ENCODE results near the gene MTMR4.
"Not testable (repeated sequence)": the region's sequence is repeated elsewhere in the genome, so short reads cannot be mapped to it uniquely, and the experiment has no call there.

MTMR4 gene

DNA sequence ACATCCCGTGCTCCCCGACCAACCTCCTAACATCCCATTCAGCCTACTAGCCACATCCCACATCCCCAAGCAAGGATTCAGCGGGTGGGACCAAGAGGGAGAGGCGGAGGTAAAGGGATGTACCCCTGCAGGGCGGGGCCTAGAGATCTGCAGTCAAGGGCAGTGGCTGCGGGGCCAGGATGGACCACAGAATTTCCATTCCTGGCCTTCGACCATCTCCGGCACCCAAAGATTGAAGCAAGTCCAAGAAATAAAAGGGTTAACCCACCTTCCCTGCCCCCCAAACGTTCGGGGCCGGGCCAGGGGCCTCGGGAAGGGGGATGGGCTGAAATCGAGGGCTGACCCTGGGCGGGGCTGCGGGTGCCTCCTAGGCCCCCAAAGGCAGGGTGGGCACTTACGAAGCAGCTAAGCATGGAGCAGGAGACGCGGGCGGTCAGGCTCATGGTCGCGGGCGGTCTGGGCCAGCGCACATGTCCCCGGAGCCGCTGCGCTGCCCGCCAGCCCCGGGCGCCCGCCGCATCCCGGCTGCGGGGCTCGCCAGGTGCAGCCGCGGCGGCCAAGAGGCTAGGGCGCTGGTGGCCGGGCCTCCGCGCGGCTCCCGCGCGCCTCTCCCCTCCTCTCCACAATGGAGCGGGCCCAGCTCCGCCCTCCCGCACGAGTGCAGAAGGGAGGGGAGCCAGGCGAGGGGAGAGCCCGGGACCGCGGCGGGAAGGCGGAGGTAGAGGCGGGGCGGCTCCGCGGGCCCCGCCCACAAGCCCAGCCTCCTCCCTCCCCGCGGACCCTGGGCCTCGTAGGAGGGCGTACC lies at the start of gene MTMR4:
Gene MTMR4, minus strand, starts transcription at position 674 of the 805 bp plus-strand sequence. Its CDS starts 231 bp downstream, at position 443.
- peak within 1 kb of the TSS; percentile 77 for H3K4me3 ChIP-seq (ENCODE audit: low read depth, low read length)
- POLR2A ChIA-PET, result interaction anchor here (1.2 kb wide), 1 partner anchor 117 kb away, joined by 9 read pairs; no protein-coding TSS in a partner anchor
- CTCF ChIA-PET, result interaction anchor here (0.9 to 1.6 kb wide), 4 partner anchors 10 to 197 kb away, joined by 3 to 8 read pairs (median 4); no protein-coding TSS in a partner anchor
- no peak for TF ChIP-seq CTCF (IDR thresholded peaks at IDR 0.05; ENCODE audit: insufficient read depth, low read length, missing control alignments)
- no peak for DNase-seq (ENCODE audit: low read depth, low spot score)

- POLR2A ChIA-PET, result no interaction called here
- no peak overlapping the region for H3K4me3 ChIP-seq (ENCODE audit: low read depth, low read length)
- DNase-seq (ENCODE audit: low read depth, low spot score), result no peak
- CTCF ChIA-PET, result interaction anchor here (2.0 kb wide), 1 partner anchor 17 kb away, joined by 7 read pairs; no protein-coding TSS in a partner anchor
- TF ChIP-seq CTCF (IDR thresholded peaks at IDR 0.05; ENCODE audit: insufficient read depth, low read length, missing control alignments), result no peak
Measured at GRCh38 chr17:58560511-58560910, 46.1 kb upstream of the MTMR4 start.

DNA sequence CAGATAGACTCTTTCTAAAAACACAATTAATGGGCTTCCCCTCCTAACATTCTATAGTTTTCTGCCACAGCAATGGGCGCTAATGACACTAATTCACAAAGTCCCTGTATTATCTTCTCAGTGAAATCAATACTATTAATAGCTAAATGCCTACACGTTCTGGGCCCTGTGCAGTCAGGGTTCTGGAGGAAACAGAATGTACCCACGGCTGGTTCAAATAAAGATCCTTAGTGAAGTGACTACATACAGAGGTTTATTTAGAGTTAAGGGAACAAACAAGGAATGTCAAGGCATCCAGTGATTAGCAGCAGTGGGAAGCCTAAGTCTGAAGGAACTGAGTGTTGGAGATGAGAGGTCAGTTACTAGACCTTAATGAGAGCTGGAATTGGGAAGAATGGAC lies 43.5 kb upstream of the MTMR4 start:
- DNase-seq (ENCODE audit: low read depth, low spot score), result no peak
- no peak for TF ChIP-seq CTCF (IDR thresholded peaks at IDR 0.05; ENCODE audit: insufficient read depth, low read length, missing control alignments)
- no peak overlapping the region for H3K4me3 ChIP-seq (ENCODE audit: low read depth, low read length)
- CTCF ChIA-PET, result interaction anchor here (1.3 kb wide), 1 partner anchor 16 kb away, joined by 3 read pairs; no protein-coding TSS in a partner anchor
- POLR2A ChIA-PET, result no interaction called here

- no peak for TF ChIP-seq CTCF (IDR thresholded peaks at IDR 0.05; ENCODE audit: insufficient read depth, low read length, missing control alignments)
- ChIA-PET POLR2A (no interaction called here), CTCF (interaction anchor here (1.7 kb wide), 1 partner anchor 20 kb away, joined by 4 read pairs; no protein-coding TSS in a partner anchor)
- DNase-seq (ENCODE audit: low read depth, low spot score), result no peak
- H3K4me3 ChIP-seq (ENCODE audit: low read depth, low read length), result no peak overlapping the region
Measured at GRCh38 chr17:58556833-58557250, 42.4 kb upstream of the MTMR4 start.

DNA sequence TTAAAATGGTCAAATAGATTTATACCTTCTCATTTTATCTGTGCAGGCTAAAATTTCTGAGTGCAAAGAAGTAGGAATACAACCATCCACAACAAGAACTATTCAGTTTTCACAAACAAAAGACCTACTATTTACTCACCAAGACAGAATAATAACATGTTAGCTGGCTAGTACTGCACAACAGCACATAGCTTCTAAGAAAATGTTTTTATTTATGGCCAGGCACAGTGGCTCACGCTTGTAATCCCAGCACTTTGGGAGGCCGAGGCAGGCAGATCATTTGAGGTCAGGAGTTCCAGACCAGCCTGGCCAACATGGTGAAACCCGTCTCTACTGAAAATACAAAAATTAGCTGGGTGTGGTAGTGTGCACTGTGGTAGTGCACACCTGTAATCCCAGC lies 40.7 kb upstream of the MTMR4 start:
- POLR2A ChIA-PET; DNase-seq (ENCODE audit: low read depth, low spot score); H3K4me3 ChIP-seq (ENCODE audit: low read depth, low read length): not testable (repeated sequence)
- CTCF ChIA-PET, result interaction anchor here (0.8 to 1.2 kb wide), 2 partner anchors 10 to 14 kb away, joined by 3 to 5 read pairs; no protein-coding TSS in a partner anchor

DNA sequence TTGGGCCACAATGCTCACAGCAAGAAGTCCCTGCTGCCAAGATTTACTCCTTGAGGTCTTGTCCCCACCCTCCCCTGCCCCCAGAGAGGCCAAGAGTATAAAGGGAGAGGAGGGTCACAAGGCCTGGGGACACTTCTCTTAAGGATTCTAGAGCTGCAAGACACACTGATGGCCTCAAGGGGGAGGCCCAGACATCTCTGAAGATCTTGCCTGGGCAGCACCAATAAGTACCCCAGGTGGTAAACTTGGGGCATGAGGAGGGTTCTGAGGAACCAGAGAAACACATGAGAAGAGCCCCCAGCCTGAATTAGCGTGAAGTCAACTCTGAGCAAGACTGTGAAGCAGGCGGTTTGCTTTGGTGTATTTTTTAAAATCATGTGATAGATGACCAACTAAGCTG lies 26.8 kb upstream of the MTMR4 start:
- ChIA-PET CTCF (interaction anchor here (1.0 to 1.9 kb wide), 6 partner anchors 14 to 47 kb away, joined by 3 to 5 read pairs (median 3); no protein-coding TSS in a partner anchor), POLR2A (no interaction called here)
- no peak for DNase-seq (ENCODE audit: low read depth, low spot score)
- no peak overlapping the region for H3K4me3 ChIP-seq (ENCODE audit: low read depth, low read length)
- peak; percentile 28 for TF ChIP-seq CTCF (IDR thresholded peaks at IDR 0.05; ENCODE audit: insufficient read depth, low read length, missing control alignments)
